SHP77 treated with DMSO at 0.1 percent for 48 hours (cell line): ENCODE data around the gene ZNG1A.
"Not testable (repeated sequence)": the region's sequence is repeated elsewhere in the genome, so short reads cannot be mapped to it uniquely, and the experiment has no call there.

Experiments
- DNase-seq: peaks from one replicate; lab custom pipeline; 2025; lab: John Stamatoyannopoulos, UW

ZNG1A gene

DNA sequence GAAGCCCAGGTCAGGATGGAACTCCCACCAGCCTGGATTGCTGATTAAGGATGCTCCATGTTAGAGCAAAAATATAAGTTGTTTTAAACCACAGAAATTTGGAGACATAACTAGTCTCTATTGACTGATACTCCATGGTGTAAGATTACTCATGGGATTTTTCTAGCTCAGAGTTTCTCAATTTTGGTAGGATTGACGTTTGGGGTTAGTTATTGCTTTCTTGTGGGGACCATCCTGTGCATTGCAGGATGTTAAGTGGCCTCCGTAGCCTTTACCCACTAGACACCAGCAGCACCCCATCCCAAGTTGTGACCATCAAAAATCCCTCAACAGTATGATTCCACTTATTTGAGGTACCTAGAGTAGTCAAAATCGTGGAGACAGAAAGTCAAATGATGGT, 80.1 kb downstream of the ZNG1A start:
- DNase-seq = not testable (repeated sequence)

DNA sequence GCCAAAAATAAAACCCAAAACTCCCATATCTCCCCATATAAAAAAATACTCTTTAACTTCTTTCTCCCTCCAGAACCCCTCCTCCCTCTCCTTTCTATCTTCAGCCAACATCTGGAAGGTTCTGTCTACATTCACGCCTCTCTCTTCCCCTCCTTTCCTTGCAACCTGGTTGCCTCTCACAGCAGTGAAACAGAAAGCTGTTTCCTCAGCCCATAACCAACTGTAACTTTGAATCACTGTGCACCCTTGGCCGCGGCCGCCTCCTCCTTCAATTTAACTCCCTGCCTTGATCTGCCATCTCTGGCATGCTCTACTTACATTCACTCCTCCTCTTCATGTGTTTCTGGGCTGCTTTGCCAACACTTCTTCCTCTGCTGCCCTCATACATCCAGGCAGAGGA, 83.9 kb downstream of the ZNG1A start:
- DNase-seq = not testable (repeated sequence)

DNA sequence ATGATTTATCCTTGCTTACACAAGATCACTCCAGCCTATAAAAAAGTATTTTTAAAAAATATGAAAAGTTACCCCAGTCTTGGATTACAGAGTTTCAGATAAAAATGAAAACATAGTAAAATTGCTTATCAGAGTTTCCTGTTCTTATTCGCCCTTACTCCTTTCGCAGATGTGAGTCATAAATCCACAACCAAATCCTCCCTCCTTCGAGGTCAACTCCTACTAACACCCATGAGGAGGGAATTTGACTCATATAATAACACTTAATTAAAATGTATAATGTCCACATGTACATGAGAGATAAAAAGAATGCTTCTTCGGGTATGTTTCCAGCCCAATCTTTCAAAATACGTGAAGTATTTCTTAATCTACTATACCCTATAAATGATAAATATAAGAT, 84.5 kb downstream of the ZNG1A start:
- not testable (repeated sequence) for DNase-seq

DNA sequence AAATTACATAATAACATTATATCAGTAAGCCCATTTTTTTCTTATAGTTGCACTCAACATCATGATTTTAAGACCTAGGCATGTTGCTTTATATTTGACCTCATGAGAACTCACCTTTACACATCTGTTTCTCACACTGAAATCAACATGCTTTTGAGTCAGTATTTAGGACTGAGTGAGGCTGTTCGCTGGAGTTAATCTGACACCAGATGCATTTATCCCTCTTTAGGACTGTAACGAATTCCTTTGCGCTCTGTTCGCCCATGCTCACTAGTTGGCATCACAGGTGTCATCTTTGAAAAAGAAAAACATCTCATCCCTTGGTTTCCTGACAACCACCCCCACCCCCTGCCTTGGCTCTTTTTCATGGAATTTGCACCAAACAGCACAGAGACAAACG, 84.9 kb downstream of the ZNG1A start:
- not testable (repeated sequence) for DNase-seq

DNA sequence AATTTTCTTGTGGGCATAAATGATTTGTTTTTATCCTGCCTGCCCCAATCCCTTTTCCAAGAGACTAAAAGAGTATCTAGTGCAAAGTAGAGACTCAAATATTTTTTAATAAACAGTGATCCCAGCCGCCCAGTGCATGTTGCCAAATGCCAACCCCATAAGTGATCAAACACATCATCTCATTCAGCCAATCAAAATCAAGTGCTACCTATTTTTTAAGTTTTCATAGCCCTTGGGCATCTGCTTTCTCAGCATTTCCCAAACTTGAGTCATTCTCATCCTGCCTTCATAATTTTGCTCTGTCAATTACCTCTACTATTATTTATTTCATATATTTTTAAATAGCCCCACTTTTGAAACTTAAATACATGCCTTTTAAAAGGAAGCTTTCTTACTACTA, 88.0 kb downstream of the ZNG1A start:
- DNase-seq = not testable (repeated sequence)

DNA sequence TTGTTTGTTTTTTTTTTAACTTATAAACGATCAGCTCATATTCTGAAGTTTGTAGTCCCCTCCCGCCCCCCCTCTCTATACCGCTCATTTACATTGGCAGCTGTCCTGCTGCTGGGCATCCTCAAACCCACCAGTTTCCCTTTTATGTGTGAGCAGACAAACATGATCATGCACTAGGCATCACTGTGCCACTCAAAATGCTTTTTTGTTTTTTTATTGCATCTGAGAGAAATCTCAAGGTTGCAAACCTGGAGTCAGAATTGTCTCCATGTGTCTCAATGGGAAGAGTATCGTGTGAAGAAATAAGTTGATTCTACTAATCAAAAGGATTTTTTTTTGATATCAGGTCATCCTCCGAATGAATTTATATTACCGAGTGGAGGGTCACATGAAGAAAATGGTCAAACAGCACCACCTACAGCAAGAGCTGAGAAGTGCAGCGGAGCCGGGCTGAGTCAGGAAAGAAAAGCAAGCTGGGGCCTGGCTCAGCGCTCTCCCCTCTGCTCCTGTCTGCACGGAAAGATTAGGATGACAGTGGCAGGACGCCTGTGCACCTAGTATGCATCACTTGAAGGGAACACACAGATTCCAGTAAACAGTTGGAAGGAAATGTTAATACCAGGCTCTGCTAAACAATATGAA, 90.3 kb downstream of the ZNG1A start:
- DNase-seq = not testable (repeated sequence)

DNA sequence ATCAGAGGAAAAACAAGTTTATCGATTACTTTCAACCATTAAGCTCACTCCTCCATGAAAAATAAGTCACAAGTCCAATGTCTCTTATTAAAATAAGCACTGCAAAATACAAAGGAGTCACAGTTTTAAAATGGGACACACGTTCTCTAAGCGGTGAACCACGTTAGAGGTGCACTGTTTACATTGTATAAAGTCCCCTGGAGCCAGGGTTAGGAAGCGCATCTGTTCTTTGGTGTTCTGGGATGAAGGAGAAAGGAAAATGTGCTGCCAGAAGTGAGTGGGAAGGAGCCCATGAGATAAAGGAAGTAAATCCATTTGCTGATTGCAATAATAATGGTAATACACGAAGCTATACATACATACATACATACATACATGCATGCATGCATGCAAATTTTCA, 91.0 kb downstream of the ZNG1A start:
- DNase-seq = not testable (repeated sequence)

GRCh38 chr9:87105-87504, 91.8 kb downstream of the ZNG1A start:
- DNase-seq = not testable (repeated sequence)

- DNase-seq = not testable (repeated sequence)
Observed at GRCh38 chr9:86697-87096, 92.2 kb downstream of the ZNG1A start.

DNA sequence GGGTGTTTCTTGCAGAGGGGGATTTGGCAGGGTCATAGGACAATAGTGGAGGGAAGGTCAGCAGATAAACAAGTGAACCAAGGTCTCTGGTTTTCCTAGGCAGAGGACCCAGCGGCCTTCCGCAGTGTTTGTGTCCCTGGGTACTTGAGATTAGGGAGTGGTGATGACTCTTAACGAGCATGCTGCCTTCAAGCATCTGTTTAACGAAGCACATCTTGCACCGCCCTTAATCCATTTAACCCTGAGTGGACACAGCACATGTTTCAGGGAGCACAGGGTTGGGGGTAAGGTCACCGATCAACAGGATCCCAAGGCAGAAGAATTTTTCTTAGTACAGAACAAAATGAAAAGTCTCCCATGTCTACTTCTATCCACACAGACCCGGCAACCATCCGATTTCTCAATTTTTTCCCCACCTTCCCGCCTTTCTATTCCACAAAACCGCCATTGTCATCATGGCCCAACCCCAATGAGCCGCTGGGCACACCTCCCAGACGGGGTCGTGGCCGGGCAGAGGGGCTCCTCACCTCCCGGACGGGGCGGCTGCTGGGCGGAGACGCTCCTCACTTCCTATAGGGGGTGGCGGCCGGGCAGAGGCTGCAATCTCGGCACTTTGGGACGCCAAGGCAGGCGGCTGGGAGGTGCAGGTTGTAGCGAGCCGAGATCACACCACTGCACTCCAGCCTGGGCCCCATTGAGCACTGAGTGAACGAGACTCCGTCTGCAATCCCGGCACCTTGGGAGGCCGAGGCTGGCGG, 95.7 kb downstream of the ZNG1A start:
- DNase-seq = not testable (repeated sequence)

- DNase-seq = not testable (repeated sequence)
Observed at GRCh38 chr9:78333-78732, 100.5 kb downstream of the ZNG1A start.

DNA sequence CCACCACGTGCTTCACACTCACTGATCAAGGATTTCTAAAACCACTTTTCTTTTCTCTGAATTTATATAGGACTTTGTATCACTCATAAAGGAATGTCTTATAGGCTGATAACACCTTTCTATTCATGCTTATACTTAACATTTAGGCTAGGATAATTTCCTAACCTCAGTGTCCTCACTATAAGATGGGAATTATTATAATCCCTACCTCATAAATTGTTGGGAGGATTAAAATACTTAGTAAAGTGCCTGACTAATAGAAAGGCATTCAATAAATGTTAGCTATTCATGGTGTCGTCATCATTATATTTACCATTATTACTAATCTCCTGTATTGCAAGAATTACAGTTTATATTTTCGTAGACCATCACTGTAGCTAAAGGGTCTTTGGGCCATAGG, 102.5 kb downstream of the ZNG1A start:
- DNase-seq = not testable (repeated sequence)

DNA sequence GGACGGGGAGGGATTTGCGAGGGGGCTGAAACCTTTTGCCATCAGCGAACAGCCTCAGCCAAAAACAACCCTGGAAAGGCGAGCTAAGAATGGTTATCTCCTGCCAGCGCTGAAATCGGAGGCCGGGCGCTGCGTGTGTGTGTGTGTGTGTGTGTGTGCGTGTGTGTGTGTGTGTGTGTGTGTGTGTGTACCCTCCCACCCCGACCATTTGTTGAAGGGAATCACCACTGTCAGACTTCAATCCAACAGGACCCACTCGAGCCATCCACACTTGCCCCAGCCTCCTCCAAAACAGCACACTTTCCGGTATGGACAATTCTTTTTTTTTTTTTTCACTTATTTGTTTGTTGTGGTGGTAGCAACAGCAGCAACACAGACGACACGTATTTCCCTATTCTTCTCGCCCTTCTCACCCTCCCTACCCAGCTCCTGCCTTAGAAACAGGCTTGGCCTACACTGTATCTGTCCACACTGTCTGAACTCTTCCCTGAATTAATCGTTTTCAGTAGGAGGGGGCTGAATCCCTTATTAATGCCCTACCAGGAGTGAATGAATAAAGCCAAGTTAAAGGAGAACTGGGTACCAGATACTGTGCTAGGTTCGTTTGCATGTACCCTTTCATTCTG, 104.8 kb downstream of the ZNG1A start:
- DNase-seq = not testable (repeated sequence)

DNA sequence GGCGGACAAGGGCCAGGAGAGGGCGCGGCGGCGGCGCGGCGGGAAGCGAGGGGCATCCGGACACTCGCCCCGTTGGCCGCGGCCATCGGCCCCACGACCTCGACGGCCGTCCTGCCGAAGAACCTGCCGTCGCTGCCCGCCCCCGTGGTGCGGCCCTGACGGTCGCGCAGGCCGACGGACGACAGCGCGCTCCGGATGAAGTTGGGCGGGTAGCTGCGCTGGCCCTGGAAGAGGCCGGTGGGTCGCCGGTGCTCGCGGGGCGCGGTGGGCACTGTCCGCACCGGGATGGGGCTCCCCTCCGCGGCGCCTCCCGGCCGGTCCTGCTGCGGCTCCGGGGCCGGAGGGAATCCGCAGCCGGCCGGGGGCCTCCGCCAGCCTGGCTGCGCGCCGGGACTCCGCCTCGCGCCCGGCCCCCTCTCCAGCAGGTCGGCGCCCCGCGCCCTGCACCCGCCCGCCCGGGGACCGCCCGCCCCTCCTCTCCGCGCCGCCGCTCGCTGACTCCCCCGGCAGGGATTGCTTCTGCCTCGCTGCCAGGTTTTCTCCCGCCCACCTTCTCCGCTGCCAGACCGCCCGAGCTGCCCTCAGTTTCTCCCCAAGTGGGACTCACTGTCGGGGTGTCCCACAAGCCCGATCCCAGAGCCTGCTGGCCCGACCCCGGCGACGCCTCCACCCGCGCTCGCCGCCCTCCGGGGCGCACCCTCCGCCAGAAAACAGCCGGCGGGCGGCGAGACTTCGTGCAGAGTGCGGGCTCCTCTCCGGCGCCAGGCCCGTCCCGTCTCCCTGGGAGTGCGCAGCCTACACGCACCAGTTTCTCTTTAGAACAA, 105.6 kb downstream of the ZNG1A start:
- not testable (repeated sequence) for DNase-seq
